ENCODE results near the gene APLP2.

DNA sequence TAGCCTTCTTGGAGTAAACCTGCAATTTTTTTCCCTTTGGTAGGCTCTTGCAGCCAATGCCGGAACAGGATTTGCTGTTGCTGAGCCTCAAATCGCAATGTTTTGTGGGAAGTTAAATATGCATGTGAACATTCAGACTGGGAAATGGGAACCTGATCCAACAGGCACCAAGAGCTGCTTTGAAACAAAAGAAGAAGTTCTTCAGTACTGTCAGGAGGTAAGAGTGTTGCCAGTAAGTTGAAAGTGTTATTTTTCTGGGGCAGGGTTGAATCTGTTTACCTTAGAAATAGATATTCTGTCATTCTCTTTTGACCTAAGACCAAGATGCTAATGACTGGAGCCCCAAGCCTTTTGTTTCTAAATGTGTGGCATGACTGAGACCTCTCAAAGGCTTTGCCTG is 39.7 kb downstream of the APLP2 start:
- TF ChIP-seq, protein P1, sequence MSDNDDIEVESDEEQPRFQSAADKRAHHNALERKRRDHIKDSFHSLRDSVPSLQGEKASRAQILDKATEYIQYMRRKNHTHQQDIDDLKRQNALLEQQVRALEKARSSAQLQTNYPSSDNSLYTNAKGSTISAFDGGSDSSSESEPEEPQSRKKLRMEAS (IDR thresholded peaks at IDR 0.05) = no peak
- no peak for TF ChIP-seq YY1 (IDR thresholded peaks at IDR 0.05; ENCODE audit: low read depth)
- TF ChIP-seq, protein P2, sequence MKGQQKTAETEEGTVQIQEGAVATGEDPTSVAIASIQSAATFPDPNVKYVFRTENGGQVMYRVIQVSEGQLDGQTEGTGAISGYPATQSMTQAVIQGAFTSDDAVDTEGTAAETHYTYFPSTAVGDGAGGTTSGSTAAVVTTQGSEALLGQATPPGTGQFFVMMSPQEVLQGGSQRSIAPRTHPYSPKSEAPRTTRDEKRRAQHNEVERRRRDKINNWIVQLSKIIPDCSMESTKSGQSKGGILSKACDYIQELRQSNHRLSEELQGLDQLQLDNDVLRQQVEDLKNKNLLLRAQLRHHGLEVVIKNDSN (IDR thresholded peaks at IDR 0.05) = no peak
- TF ChIP-seq EP300 (IDR thresholded peaks at IDR 0.05; ENCODE audit: borderline replicate concordance) = no peak
- TF ChIP-seq CREB1 (IDR thresholded peaks at IDR 0.05; ENCODE audit: low read depth) = no peak
- no peak for TF ChIP-seq TAF1 (IDR thresholded peaks at IDR 0.05; ENCODE audit: low read depth)
- TF ChIP-seq, protein P3, sequence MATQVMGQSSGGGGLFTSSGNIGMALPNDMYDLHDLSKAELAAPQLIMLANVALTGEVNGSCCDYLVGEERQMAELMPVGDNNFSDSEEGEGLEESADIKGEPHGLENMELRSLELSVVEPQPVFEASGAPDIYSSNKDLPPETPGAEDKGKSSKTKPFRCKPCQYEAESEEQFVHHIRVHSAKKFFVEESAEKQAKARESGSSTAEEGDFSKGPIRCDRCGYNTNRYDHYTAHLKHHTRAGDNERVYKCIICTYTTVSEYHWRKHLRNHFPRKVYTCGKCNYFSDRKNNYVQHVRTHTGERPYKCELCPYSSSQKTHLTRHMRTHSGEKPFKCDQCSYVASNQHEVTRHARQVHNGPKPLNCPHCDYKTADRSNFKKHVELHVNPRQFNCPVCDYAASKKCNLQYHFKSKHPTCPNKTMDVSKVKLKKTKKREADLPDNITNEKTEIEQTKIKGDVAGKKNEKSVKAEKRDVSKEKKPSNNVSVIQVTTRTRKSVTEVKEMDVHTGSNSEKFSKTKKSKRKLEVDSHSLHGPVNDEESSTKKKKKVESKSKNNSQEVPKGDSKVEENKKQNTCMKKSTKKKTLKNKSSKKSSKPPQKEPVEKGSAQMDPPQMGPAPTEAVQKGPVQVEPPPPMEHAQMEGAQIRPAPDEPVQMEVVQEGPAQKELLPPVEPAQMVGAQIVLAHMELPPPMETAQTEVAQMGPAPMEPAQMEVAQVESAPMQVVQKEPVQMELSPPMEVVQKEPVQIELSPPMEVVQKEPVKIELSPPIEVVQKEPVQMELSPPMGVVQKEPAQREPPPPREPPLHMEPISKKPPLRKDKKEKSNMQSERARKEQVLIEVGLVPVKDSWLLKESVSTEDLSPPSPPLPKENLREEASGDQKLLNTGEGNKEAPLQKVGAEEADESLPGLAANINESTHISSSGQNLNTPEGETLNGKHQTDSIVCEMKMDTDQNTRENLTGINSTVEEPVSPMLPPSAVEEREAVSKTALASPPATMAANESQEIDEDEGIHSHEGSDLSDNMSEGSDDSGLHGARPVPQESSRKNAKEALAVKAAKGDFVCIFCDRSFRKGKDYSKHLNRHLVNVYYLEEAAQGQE (IDR thresholded peaks at IDR 0.05; ENCODE audit: low read depth) = no peak
- TF ChIP-seq RAD21 (IDR thresholded peaks at IDR 0.05; ENCODE audit: low read depth) = no peak
- no peak for TF ChIP-seq EGR1 (IDR thresholded peaks at IDR 0.05)
- no peak for TF ChIP-seq TCF12 (IDR thresholded peaks at IDR 0.05; ENCODE audit: low read depth)

Data from Ishikawa (cell line).